ENCODE data around the gene LDLRAD3. TPM values are rescaled to one million over a fixed set of nuclear protein-coding genes. Genes with fewer than 3 reads are reported as not detected.

Gene LDLRAD3
- total RNA-seq, 1 donor, result 3.1 TPM

DNA sequence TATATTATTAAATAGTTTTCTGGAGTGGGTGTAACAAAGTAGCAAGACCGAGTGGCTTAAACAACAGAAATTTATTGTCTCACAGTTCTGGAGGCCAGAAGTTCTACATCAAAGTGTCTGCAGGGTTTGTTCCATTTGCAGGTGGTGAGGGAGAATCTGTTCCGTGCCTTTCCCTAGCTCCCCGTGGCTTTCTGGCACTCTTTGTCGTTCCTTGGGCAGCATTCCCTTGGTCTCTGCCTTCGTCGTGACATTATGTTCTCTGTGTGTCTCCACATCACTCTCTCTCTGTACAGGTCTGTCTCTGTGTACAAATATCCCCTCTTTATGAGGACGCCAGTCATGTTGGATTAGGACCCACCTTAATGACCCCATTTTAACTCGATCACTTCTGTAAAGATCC, 38.2 kb downstream of the LDLRAD3 start:
- Histone ChIP-seq H3K27me3 (ENCODE audit: insufficient read depth, low read length) (no peaks in the 10 kb centered on the region), H3K4me1 (ENCODE audit: insufficient read depth, low read length) (peaks cover 3% of the 10 kb centered on the region), H3K9me3 (ENCODE audit: low read depth, low read length) (no peaks in the 10 kb centered on the region), H3K4me3 (ENCODE audit: low read length) (no peak overlapping the region)

DNA sequence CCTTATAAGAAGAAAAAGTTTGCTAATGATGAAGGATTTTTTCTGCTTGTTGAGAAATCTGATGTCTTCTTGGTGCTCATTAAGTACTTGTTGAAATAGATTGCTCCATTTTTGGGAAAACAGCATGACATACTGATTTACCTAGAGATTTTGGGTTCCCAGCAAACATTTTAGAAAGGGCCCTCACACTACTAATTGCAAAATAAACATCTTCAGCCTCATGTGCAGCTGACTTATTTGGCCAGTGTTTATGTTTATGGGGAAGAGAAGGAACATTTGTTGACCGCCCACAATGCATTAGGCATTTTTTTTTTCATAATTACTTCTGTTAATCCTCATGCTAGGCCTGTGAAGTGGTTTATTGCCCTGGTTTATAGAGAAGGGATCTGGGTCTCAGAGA, 40.1 kb downstream of the LDLRAD3 start:
- Histone ChIP-seq H3K4me3 (ENCODE audit: low read length) (no peak overlapping the region), H3K27me3 (ENCODE audit: insufficient read depth, low read length) (no peaks in the 10 kb centered on the region), H3K4me1 (ENCODE audit: insufficient read depth, low read length) (peaks cover 3% of the 10 kb centered on the region), H3K9me3 (ENCODE audit: low read depth, low read length) (no peaks in the 10 kb centered on the region)

DNA sequence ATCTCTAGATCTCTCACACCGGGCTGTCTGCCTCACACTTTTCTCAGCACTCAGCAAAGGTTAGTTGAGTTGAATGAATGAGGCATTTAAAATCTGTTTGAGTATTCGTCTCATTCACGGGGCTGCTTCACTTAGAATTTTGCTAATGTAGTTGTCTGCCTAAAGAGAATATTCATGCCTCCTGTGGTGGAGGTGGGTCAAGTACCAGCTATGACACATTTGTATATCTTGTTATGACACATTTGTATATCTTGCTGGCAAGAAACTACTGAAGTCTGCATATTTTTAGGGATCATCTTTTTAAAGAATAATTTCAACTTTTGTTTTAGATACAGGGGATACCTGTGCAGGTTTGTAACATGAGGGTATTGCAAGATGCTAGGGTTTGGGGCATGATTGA, 43.1 kb downstream of the LDLRAD3 start:
- H3K4me1 ChIP-seq (ENCODE audit: insufficient read depth, low read length), result no peaks in the 10 kb centered on the region
- H3K27me3 ChIP-seq (ENCODE audit: insufficient read depth, low read length), result no peaks in the 10 kb centered on the region
- H3K4me3 ChIP-seq (ENCODE audit: low read length), result no peak overlapping the region
- no peaks in the 10 kb centered on the region for H3K9me3 ChIP-seq (ENCODE audit: low read depth, low read length)

GRCh38 chr11:35990170-35990569, 46.3 kb downstream of the LDLRAD3 start:
- Histone ChIP-seq H3K27me3 (ENCODE audit: insufficient read depth, low read length) (no peaks in the 10 kb centered on the region), H3K4me3 (ENCODE audit: low read length) (no peak overlapping the region), H3K9me3 (ENCODE audit: low read depth, low read length) (no peaks in the 10 kb centered on the region), H3K4me1 (ENCODE audit: insufficient read depth, low read length) (peaks cover 15% of the 10 kb centered on the region)

DNA sequence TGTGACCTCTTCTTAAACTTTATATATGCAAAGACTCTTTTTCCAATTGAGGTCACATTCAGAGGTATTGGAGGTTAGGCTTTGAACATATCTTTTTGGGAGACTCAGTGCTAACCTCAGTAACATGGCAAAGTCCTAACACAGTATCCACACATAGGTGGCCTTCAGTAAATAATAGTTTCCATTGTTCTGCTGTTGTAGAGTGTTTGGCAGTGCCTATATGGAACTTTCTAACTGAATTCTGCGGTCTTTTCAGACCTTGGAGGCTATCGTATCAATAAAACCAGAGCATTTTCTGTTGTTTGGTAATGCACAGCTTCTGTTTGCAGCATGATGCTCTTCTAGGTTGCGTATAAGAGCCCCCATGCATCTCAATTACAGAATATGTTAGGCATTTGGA, 47.0 kb downstream of the LDLRAD3 start:
- Histone ChIP-seq H3K9me3 (ENCODE audit: low read depth, low read length) (no peaks in the 10 kb centered on the region), H3K4me3 (ENCODE audit: low read length) (no peak overlapping the region)

DNA sequence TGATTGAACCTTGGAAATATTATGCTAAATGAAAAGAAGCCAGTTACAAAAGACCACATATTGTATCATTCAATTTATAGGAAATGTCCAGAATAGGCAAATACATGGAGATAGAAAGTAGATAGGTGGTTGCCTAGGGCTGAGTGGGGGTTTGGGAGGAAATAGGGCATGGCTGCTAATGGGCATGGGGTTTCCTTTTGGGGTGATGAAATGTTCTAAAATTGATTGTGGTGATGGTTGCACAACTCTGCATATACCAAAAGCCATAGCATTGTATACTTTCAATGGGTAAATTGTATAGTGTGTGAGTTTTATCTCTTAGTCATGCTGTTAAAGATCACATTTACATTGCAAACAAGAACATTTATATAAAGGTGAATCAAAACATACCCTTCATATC, 48.7 kb downstream of the LDLRAD3 start:
- Histone ChIP-seq H3K4me1 (ENCODE audit: insufficient read depth, low read length) (peaks cover 15% of the 10 kb centered on the region), H3K9me3 (ENCODE audit: low read depth, low read length) (no peaks in the 10 kb centered on the region), H3K27me3 (ENCODE audit: insufficient read depth, low read length) (no peaks in the 10 kb centered on the region), H3K4me3 (ENCODE audit: low read length) (no peak overlapping the region)

More for the DNA sequence above, 47.0 kb downstream of the LDLRAD3 start:
- Histone ChIP-seq H3K27me3 (ENCODE audit: insufficient read depth, low read length) (no peaks in the 10 kb centered on the region), H3K4me1 (ENCODE audit: insufficient read depth, low read length) (peaks cover 15% of the 10 kb centered on the region)

DNA sequence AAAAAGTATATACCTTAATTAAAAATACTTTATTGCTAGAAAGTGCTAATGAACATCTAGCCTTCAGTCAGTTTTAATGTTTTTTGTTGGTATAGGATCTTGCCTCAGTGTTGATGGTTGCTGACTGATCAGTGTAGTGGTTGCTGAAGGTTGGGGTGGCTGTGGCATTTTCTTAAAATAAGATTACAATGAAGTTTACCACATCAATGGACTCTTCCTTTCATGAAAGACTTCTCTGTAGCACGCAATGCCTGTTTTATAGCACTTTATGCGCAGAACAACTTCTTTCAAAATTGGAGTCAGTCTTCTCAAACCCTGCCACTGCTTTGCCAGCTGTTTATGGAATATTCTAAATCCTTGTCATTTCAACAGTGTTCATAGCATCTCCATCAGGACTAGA, 50.6 kb downstream of the LDLRAD3 start:
- H3K9me3 ChIP-seq (ENCODE audit: low read depth, low read length), result no peaks in the 10 kb centered on the region
- no peak overlapping the region for H3K4me3 ChIP-seq (ENCODE audit: low read length)
- no peaks in the 10 kb centered on the region for H3K27me3 ChIP-seq (ENCODE audit: insufficient read depth, low read length)
- peaks cover 15% of the 10 kb centered on the region for H3K4me1 ChIP-seq (ENCODE audit: insufficient read depth, low read length)

DNA sequence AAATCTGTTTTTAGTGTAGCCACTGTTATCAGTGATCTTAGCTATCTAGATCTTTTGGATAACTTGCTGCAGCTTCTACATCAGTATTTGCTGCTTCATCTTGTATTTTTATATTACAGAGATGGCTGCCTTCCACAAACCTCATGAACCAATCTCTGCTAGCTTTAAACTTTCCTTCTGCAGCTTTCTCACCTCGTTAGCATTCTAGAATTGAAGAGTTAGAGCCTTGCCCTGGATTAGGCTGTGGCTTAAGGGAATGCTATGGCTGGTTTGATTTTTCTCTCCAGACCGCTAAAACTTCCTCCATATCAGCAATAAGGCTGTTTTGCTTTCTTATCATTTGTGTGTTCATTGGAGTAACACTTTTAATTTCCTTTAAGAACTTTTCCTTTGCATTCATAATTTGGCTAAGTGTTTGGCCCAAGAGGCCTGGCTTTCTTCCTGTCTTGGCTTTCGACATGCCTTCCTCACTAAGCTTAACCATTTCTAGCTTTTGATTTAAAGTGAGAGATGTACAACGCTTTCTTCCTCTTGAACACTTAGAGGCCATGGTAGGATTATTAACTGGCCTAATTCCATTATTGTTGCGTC, 51.9 kb downstream of the LDLRAD3 start:
- peaks cover 15% of the 10 kb centered on the region for H3K4me1 ChIP-seq (ENCODE audit: insufficient read depth, low read length)
- no peak overlapping the region for H3K4me3 ChIP-seq (ENCODE audit: low read length)
- no peaks in the 10 kb centered on the region for H3K27me3 ChIP-seq (ENCODE audit: insufficient read depth, low read length)
- H3K9me3 ChIP-seq (ENCODE audit: low read depth, low read length), result no peaks in the 10 kb centered on the region

DNA sequence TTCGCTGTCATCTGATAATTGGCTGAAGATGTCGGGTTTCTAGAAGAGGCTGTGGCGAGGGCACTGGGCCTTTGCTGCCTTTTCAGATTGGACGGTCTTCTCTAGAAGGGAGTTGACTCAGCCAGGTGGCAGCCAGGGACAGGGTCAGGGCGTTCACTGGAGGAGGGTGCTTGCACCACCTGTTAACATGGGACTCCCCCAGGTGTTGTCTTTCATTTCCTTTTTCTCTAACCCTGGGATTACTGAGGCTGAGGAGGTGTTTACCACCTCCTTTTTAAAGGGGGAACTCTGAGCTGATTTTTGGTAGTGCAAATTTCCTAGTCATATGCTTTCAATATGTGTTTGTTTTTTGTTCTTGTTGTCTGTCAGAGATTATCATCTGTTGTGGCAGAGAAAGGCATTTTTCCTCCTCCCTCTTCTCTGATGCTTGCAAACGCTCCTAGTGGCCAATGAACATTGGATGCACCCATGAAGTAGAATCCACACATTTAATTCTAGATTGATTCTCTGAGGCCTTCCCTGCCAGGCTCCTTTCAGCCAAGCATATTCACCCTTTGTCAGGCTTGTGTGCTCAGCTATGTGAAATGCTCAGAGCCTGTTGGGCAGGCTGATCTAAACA, 54.1 kb downstream of the LDLRAD3 start:
- Histone ChIP-seq H3K9me3 (ENCODE audit: low read depth, low read length) (no peaks in the 10 kb centered on the region), H3K4me3 (ENCODE audit: low read length) (no peak overlapping the region), H3K27me3 (ENCODE audit: insufficient read depth, low read length) (no peaks in the 10 kb centered on the region), H3K4me1 (ENCODE audit: insufficient read depth, low read length) (peaks cover 9% of the 10 kb centered on the region)

DNA sequence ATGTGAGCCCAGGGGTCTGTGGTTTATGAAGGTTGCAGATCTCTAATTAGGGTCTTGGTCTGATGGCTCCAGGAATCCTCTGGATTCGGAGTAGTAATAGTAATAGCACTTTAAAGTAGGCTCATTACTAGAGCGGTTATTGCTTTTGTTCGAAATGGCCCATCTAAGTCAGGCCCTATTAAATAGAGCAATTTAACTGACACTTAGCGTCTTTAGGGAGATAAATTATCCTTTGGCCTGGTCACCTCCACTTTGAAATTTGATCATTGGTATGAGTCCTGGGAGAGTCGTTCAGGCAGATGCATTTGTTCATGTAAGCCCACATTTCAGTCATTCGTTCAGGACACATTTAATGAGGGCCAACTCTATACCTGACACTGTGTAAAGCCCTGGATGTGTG, 54.8 kb downstream of the LDLRAD3 start:
- H3K27me3 ChIP-seq (ENCODE audit: insufficient read depth, low read length), result no peaks in the 10 kb centered on the region
- H3K4me1 ChIP-seq (ENCODE audit: insufficient read depth, low read length), result peaks cover 3% of the 10 kb centered on the region

GRCh38 chr11:36000616-36001190, 56.8 kb downstream of the LDLRAD3 start:
- H3K4me3 ChIP-seq (ENCODE audit: low read length), result no peak overlapping the region

More for the DNA sequence above, 54.8 kb downstream of the LDLRAD3 start:
- Histone ChIP-seq H3K4me3 (ENCODE audit: low read length) (no peak overlapping the region), H3K9me3 (ENCODE audit: low read depth, low read length) (no peaks in the 10 kb centered on the region)

GRCh38 chr11:36002196-36002595, 58.3 kb downstream of the LDLRAD3 start:
- no peaks in the 10 kb centered on the region for H3K27me3 ChIP-seq (ENCODE audit: insufficient read depth, low read length)
- H3K4me3 ChIP-seq (ENCODE audit: low read length), result no peak overlapping the region
- H3K4me1 ChIP-seq (ENCODE audit: insufficient read depth, low read length), result no peaks in the 10 kb centered on the region
- H3K9me3 ChIP-seq (ENCODE audit: low read depth, low read length), result no peaks in the 10 kb centered on the region

More at GRCh38 chr11:36000616-36001190, 56.8 kb downstream of the LDLRAD3 start:
- H3K27me3 ChIP-seq (ENCODE audit: insufficient read depth, low read length), result no peaks in the 10 kb centered on the region
- no peaks in the 10 kb centered on the region for H3K9me3 ChIP-seq (ENCODE audit: low read depth, low read length)
- H3K4me1 ChIP-seq (ENCODE audit: insufficient read depth, low read length), result no peaks in the 10 kb centered on the region

GRCh38 chr11:36002796-36003195, 58.9 kb downstream of the LDLRAD3 start:
- no peaks in the 10 kb centered on the region for H3K4me1 ChIP-seq (ENCODE audit: insufficient read depth, low read length)
- H3K27me3 ChIP-seq (ENCODE audit: insufficient read depth, low read length), result no peaks in the 10 kb centered on the region
- no peaks in the 10 kb centered on the region for H3K9me3 ChIP-seq (ENCODE audit: low read depth, low read length)
- no peak overlapping the region for H3K4me3 ChIP-seq (ENCODE audit: low read length)

DNA sequence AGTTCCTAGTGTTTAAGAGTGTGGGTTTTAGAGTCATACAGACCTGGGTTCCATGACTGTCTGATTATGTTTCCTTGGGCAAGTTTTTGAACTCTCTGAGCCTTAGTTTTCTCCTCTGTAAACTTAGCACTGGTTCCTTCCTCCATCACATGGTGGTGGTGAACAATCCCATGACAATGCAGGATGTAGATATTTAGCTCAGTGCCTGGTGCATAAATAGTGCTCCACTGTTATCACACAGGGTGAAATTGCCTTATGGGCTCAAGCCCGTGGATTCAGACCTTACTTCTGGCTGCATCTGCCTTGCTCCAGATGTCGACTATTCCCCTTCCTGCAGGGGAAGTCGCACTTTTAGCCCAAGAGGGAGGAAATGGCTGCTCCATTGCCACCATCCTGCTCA, 62.7 kb downstream of the LDLRAD3 start:
- no peaks in the 10 kb centered on the region for H3K27me3 ChIP-seq (ENCODE audit: insufficient read depth, low read length)
- no peaks in the 10 kb centered on the region for H3K9me3 ChIP-seq (ENCODE audit: low read depth, low read length)
- no peak overlapping the region for H3K4me3 ChIP-seq (ENCODE audit: low read length)
- no peaks in the 10 kb centered on the region for H3K4me1 ChIP-seq (ENCODE audit: insufficient read depth, low read length)

DNA sequence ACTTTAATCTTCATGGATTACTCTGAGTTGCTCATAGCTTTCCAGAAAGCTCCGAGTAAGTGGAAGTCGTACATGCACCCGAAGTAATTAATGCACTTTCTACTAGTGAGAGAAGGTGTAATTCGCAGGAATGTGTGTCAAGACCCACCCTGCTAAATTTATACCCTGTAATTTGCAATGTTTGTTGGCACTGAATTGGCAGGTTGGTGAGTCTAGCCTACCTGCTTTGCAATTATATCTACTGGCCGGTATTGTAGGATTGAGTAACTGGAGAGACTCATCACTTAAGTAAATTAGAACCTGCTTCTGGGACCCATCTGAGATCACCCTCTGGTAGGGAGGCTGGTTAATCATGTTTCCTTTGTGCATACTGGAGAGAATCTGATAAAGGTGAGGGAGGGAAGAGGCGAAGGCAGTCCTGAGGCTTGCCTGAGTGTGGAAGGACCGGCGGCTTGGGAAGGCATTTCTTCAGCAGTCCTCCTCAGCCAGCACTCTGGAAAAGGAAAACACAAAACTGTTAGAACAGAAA, 63.3 kb downstream of the LDLRAD3 start:
- Histone ChIP-seq H3K27me3 (ENCODE audit: insufficient read depth, low read length) (no peaks in the 10 kb centered on the region), H3K4me1 (ENCODE audit: insufficient read depth, low read length) (no peaks in the 10 kb centered on the region), H3K4me3 (ENCODE audit: low read length) (no peak overlapping the region)

DNA sequence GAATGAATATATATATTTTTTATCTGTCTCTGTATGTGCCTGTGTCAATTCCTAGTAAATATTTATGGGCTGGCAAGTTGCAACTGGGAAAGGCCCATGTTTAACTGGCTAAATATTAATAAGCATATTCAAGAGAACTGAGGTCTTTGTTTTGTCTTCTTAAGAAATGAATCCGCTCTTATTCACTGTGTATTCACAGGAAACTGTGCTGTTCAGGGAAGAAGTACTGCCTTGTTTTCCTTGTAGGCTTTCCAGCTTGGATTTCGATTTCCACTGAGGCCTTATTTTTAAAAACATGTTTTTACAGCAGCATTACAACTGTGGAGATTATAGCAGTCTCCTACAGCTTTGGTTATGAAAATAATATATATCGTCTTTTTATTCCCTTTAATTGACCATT, 64.7 kb downstream of the LDLRAD3 start:
- H3K9me3 ChIP-seq (ENCODE audit: low read depth, low read length), result no peaks in the 10 kb centered on the region
- no peak overlapping the region for H3K4me3 ChIP-seq (ENCODE audit: low read length)
- H3K4me1 ChIP-seq (ENCODE audit: insufficient read depth, low read length), result no peaks in the 10 kb centered on the region
- no peaks in the 10 kb centered on the region for H3K27me3 ChIP-seq (ENCODE audit: insufficient read depth, low read length)

More for the DNA sequence above, 63.3 kb downstream of the LDLRAD3 start:
- no peaks in the 10 kb centered on the region for H3K9me3 ChIP-seq (ENCODE audit: low read depth, low read length)

All from mononuclear cell (primary cell).